T47D (cell line): ENCODE measurements around the gene GFOD2.

Source experiments
- DNase-seq, 2 experiments: peaks; one replicate each; pipeline versions ENCODE4 v3.0.0 to v3.0.0-alpha.2; 2011 to 2012; ENCODE audit warnings: low read depth in 1 of 2, low spot score in 1 of 2
- JUND ChIP-seq: IDR thresholded peaks from 2 replicates; pipeline ENCODE4 v1.6.1; 2012; ENCODE audit warnings: low read depth
- in situ Hi-C: cut with HindIII; loops from 2 replicates; pipeline ENCODE4 v1.10.0; 2016; ENCODE audit warnings: low sequenced_read_pairs, low pct_unique_long_range_greater_than_20kb

GFOD2 gene

GRCh38 chr16:67653789-67654402 lies 65.2 kb downstream of the GFOD2 start:
- no peak for DNase-seq
- in situ Hi-C loops = no loop called here

DNA sequence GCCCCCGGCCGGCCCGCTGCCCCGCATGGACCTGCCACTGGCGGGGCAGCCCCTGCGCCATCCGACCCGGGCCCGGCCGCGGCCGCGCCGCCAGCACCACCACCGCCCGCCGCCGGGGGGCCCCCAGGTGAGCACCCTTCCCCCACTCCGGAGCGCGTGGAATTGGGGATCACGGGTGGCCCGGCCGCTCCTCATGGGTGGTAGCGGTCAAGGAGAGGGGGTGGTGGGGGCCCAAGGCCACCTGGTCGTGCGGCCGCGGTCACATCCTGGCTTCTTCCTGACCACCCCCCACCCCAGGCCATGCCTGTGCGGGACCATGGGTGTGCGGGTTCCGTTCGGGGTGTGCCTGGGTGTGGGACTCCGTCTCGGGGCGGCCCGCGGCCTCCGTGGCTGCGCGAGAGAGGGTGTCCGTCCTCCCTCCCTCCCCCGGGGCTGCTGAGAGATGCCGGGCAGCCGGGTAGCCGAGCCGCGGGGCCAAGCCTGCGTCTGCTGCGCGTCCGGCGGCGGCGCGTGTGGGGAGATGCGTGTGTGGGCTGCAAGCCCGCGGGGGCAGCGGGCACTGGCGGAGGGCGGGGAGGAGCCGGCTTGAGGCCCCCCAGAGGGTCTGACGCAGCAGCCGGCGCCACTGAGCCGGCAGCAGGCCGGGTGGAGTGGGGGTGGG lies 65.9 kb downstream of the GFOD2 start:
- DNase-seq = no peak
- in situ Hi-C loops = no loop called here
- TF ChIP-seq JUND = no peak

More at GRCh38 chr16:67653789-67654402, 65.2 kb downstream of the GFOD2 start:
- no peak for TF ChIP-seq JUND

DNA sequence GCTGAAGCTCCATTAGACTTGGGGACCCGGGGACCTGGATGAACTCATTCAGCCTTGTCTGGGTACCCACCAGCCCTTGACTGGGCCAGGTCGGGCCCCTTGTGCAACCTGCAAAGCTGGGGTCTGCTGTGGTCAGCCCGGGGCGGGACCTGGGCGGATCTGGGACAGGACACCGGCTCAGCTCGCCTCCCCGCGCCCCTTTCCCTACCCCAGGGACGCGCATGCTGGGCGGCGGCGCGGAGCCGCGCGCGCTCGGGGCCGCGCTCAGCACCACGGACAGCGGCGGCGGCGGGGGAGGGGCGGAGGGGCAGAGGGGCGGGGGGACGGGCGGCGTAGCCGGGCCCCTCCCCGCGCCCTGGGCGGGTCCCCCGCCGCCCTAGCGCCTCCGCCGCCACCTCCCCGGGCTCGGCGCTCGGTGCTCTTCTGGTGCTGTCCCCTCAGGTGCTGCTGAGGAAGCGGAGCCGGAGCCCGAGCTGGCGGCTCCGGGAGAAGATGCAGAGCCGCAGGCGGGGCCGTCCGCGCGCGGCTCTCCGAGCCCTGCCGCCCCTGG lies 66.5 kb downstream of the GFOD2 start:
- in situ Hi-C loops = no loop called here

GRCh38 chr16:67651847-67652246 lies 67.3 kb downstream of the GFOD2 start:
- in situ Hi-C loops = no loop called here
- DNase-seq = no peak
- TF ChIP-seq JUND = no peak

More for the DNA sequence above, 66.5 kb downstream of the GFOD2 start:
- peak; percentile 81 to 92 for DNase-seq
- TF ChIP-seq JUND = no peak

GRCh38 chr16:67651039-67651438 lies 68.1 kb downstream of the GFOD2 start:
- DNase-seq = no peak
- no peak for TF ChIP-seq JUND
- in situ Hi-C loops = no loop called here

- in situ Hi-C loops = no loop called here
- TF ChIP-seq JUND = no peak
- no peak for DNase-seq
Measured at GRCh38 chr16:67650023-67650422, 69.1 kb downstream of the GFOD2 start.

DNA sequence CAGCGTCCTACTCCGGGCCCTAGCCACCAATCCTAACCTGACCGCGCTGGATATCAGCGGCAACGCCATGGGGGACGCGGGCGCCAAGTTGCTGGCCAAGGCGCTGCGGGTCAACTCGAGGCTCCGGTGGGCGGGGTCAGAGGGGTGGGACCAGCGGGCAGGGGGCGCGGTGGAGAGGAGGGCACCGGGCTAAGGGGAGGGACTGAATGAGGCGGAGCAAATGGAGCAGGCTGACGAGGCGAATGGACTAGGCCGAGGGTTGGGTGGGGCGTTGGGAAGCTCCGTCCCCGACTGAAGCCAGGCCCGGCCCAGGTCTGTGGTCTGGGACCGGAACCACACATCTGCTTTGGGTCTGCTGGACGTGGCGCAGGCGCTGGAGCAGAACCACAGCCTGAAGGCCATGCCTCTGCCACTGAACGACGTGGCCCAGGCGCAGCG lies 69.6 kb downstream of the GFOD2 start:
- in situ Hi-C loops = no loop called here
- TF ChIP-seq JUND = no peak
- no peak for DNase-seq

GRCh38 chr16:67648764-67649407 lies 70.2 kb downstream of the GFOD2 start:
- in situ Hi-C loops = no loop called here
- TF ChIP-seq JUND = no peak
- no peak for DNase-seq

DNA sequence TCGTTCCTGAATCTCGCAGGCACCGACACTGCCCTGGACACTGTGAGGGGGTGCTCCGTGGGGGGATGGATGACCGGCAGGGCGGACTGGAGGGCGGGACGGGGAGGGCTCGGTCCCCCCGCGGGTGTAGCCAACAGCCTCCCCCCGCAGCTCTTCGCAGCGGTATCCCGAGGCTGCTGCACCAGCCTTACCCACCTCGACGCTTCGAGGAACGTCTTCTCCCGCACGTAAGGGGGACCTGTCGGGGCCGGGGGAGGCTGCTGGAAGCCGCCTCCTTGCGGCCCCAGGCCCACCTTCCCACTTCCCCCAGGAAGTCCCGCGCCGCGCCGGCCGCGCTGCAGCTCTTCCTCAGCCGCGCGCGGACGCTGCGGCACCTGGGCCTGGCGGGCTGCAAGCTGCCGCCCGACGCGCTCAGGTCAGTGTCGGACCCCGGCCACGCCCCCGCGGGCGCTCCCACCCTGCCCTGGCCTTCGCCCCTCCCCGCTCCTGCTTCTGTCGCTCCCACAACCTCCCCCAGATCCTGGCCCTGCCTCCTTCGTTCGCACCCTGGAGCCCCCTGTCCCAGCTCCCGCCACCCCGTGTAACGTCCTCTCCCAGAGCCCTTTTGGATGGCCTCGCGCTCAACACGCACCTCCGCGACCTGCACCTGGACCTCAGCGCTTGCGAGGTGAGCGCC lies 70.9 kb downstream of the GFOD2 start:
- no peak for DNase-seq
- no peak for TF ChIP-seq JUND
- in situ Hi-C loops = no loop called here

DNA sequence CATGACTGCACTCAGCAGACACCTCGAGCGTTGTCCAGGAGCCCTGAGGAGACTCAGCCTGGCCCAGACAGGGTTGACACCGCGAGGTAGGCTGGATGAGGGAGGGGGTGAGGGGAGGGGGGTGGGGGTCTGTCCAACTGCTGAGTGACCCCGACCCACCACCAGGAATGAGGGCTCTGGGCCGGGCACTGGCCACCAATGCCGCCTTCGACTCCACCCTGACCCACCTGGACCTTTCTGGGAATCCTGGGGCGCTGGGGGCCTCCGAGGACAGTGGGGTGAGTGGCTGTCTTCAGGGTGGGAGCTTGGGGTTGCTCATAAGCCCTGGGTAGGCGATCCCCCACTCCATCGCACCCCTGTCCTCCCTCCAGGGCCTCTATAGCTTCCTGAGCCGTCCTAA lies 71.4 kb downstream of the GFOD2 start:
- in situ Hi-C loops = no loop called here
- TF ChIP-seq JUND = no peak
- DNase-seq = no peak

DNA sequence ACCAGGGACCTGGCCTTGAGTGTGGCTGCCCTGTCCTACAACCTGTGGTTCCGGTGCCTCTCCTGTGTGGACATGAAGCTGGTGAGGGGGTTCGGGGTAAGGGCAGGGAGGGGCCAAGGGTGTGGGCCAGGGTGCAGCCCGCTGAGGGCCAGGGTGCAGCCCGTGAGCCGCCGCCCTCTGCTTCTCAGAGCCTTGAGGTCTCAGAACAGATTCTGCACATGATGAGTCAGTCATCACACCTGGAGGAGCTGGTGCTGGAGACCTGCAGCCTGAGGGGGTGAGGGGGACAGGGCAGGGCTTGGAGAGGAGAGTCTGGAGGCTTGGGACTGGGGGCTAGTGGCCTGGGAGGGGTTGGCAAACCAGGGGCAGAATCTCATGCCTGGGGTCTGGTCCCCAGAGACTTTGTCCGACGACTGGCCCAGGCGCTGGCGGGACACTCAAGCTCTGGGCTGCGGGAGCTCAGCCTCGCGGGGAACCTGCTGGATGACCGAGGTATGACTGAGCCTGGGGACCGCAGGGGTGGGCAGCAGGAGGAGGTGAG lies 71.9 kb downstream of the GFOD2 start:
- no peak for TF ChIP-seq JUND
- no peak for DNase-seq
- in situ Hi-C loops = no loop called here

- in situ Hi-C loops = no loop called here
- no peak for TF ChIP-seq JUND
- DNase-seq = no peak
Measured at GRCh38 chr16:67645397-67646121, 73.6 kb downstream of the GFOD2 start.
